GM10266 (cell line): ENCODE results near the gene SCMH1.

Experiments
- DNase-seq: peaks from one replicate; pipeline ENCODE4 v3.0.0; 2012; ENCODE audit errors: extremely low spot score
- TF ChIP-seq, protein P1 (sequence below): IDR thresholded peaks from 2 replicates; pipeline ENCODE4 v1.5.1; 2012; ENCODE audit warnings: mild to moderate bottlenecking, low read depth; ENCODE audit not compliant: control insufficient read depth, insufficient read depth; ENCODE audit errors: missing control alignments

SCMH1 gene

DNA sequence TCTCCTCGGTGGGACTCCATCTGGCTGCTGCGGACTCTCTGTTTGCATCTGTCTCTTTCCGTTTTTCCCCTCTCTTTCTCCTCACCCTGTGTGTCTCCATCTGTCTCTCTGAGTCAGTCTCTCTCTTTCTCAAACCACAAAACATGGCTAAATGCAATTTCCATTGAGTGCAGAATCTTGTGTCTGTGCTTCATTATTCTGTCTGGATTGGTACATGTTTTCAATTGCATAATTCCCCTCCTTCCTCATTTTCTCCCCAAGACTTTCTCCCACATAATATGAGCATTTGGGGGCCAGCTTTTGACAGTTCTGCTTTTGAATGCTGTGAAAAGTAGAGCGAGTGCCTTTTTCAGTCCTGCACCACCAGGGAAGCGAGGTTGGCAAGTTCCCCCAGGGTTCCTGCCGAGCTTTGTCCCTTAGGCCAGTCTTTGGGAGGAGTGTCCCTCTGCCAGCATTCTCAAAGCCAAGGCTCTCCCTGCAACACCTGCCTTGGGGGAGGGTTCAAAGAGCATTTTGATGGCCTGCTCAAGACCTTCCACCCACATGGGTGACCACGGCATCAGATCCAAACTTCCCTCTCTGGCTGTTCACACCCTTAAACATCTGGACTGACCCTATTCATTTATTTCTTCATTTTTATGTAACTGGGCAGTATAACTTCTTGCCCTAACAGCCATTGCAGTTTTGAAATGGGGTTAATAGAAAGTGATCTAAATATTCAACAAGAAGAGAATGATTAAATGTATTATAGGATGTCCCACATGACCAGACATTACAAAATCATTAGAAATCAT is 32.8 kb upstream of the SCMH1 start:
- no peak for DNase-seq
- TF ChIP-seq, protein P1, sequence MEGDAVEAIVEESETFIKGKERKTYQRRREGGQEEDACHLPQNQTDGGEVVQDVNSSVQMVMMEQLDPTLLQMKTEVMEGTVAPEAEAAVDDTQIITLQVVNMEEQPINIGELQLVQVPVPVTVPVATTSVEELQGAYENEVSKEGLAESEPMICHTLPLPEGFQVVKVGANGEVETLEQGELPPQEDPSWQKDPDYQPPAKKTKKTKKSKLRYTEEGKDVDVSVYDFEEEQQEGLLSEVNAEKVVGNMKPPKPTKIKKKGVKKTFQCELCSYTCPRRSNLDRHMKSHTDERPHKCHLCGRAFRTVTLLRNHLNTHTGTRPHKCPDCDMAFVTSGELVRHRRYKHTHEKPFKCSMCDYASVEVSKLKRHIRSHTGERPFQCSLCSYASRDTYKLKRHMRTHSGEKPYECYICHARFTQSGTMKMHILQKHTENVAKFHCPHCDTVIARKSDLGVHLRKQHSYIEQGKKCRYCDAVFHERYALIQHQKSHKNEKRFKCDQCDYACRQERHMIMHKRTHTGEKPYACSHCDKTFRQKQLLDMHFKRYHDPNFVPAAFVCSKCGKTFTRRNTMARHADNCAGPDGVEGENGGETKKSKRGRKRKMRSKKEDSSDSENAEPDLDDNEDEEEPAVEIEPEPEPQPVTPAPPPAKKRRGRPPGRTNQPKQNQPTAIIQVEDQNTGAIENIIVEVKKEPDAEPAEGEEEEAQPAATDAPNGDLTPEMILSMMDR, result no peak

DNA sequence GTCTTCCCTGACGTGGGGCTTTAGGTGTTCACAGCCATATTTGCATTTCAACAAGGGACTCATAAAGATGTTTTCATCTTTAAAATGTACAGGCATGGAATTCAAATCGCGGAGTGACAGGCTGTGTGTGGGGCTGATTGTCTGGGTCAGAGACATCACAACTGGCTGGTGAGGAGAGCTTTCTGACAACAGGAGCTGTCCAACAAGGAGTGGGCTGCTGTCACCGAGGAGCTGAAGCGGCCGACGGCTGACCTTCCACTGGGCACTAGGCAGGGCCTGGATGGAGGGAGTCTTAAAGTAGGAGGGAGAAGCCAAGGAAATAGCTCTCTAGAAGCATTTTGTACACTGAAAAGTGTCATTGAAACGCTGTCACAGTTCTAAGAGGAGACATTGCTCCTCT is 30.5 kb upstream of the SCMH1 start:
- TF ChIP-seq, protein P1, result no peak
- DNase-seq, result no peak

GRCh38 chr1:41268154-41268770 is 26.2 kb upstream of the SCMH1 start:
- TF ChIP-seq, protein P1, result peak; percentile 95
- DNase-seq, result peak; percentile 72

GRCh38 chr1:41261926-41262618 is 20.0 kb upstream of the SCMH1 start:
- TF ChIP-seq, protein P1, result no peak
- DNase-seq, result no peak

DNA sequence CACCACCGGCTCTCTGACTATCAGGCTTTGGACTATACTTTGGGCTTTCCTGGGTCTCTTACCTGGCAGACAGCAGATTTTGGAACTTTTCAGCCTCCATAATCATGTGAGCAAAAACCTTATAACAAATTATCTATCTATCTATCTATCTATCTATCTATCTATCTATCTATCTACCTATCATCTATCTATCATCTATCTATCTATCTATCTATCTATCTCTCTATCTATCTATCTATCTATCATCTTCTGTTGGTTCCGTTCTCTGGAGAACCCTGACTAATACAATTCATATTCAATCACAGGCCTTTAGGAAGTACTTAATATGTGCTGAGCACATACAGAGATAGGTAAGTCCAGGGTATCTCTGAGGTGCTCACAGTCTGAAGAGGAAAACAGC is 18.7 kb upstream of the SCMH1 start:
- DNase-seq, result no peak
- TF ChIP-seq, protein P1, result no peak

DNA sequence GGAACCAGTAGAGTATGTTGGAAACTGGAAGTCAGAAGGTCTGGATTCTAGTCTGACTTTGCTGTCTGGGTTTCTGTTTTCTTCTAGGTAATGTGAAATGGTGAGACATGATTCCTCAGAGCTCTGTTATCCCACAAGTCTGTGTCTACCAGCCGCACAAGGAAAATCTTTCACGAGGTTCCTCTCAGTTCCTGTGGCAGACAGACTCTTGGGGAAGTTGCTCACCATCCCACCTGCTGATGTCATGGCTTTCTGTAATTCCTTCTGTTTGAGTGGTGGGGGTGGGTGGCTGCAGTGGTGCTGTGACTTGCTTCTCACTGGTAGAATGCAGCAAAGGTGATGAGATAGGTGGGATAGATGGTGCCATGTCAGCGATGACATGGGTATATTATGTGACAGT is 17.1 kb upstream of the SCMH1 start:
- DNase-seq, result no peak
- TF ChIP-seq, protein P1, result no peak
